Progenitor cell of endocrine pancreas (in vitro differentiated cells): ENCODE data around the gene ATP2A3. TPM values are rescaled to one million over a fixed set of nuclear protein-coding genes. Genes with fewer than 3 reads are reported as not detected.

Experiments
- DNase-seq: peaks from one replicate; pipeline ENCODE4 v3.0.0; 2021; ENCODE audit warnings: low spot score; ENCODE audit not compliant: unreplicated experiment
- H3K27ac Mint-ChIP-seq: 2 replicates; pipeline ENCODE4 v1.8.0; 2021; ENCODE audit warnings: mild to moderate bottlenecking, moderate library complexity, mixed read lengths
- H3K27me3 Mint-ChIP-seq: 2 replicates; pipeline ENCODE4 v1.8.0; 2021; ENCODE audit warnings: mixed read lengths
- H3K36me3 Mint-ChIP-seq: 2 replicates; pipeline ENCODE4 v1.8.0; 2022; ENCODE audit warnings: mixed read lengths; ENCODE audit not compliant: insufficient read depth
- H3K4me1 Mint-ChIP-seq: 2 replicates; pipeline ENCODE4 v1.8.0; 2021; ENCODE audit warnings: low read depth, mixed read lengths
- H3K4me3 Mint-ChIP-seq: 2 replicates; pipeline ENCODE4 v1.8.0; 2021; ENCODE audit warnings: low read depth, mild to moderate bottlenecking, moderate library complexity, mixed read lengths
- H3K9me3 Mint-ChIP-seq: 2 replicates; pipeline ENCODE4 v1.8.0; 2021; ENCODE audit warnings: low read depth, mixed read lengths
- total RNA-seq: library from RNA; stranded (reverse); gene quantifications from 2 replicates; pipeline ENCODE4 v1.2.1, GENCODE V29; 2021
- TF ChIP-seq, protein P1 (sequence below): fragments of 200-600 bp; sonication (generic); IDR thresholded peaks from one replicate; pipeline ENCODE4 v1.5.0; 2021; ENCODE audit warnings: antibody characterized with exemption, mild to moderate bottlenecking; ENCODE audit not compliant: unreplicated experiment

Gene ATP2A3
- total RNA-seq, 1 donor from 2014 or later, result 59.2 TPM

DNA sequence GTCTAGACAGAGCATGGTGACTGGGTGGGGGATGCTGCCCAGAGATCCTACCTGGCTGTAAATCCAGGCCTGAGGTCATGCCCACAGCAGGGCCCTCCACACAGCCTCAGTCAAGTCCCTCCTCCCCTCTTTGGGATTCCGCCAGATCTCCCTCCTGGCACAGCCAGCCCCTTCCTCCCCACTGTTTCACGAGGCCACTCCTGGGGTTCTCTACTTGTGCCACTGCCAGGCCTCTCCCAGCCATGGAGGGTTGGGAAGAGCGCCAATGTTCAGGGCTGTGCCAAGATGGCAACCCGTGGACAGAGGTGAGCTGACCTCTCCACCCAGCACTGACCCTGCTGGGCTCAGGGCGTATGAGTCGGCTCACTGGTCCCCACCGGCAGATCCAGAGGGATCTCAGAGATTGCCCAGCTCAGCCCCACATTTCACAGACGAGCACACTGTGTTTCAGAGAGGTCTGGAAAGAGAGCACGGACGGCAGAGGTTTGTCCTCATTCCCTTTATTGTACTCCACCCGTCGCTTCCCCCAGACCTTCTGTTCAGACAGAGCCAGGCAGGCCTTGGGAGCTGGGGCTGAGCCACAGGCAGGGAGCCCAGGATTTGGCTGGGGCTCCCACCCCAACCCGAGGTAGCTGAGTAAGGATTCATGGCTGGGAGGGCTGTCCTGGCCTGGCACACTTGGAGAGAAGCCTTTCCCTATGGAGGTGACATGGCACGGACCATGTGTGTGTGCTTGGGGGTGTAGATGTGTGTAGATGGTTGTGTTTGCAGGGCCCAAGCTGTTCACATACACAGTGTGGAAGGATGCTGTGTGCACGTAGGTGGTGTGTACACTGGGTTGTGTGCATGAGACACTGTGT, 67.9 kb downstream of the ATP2A3 start:
- Mint-ChIP-seq H3K27me3 (peaks cover 22% of the 10 kb centered on the region), H3K27ac (peak overlapping the region; percentile 10), H3K4me1 (peaks cover 6% of the 10 kb centered on the region), H3K4me3 (no peak overlapping the region), H3K36me3 (no peaks in the 10 kb centered on the region), H3K9me3 (no peaks in the 10 kb centered on the region)
- TF ChIP-seq, protein P1, sequence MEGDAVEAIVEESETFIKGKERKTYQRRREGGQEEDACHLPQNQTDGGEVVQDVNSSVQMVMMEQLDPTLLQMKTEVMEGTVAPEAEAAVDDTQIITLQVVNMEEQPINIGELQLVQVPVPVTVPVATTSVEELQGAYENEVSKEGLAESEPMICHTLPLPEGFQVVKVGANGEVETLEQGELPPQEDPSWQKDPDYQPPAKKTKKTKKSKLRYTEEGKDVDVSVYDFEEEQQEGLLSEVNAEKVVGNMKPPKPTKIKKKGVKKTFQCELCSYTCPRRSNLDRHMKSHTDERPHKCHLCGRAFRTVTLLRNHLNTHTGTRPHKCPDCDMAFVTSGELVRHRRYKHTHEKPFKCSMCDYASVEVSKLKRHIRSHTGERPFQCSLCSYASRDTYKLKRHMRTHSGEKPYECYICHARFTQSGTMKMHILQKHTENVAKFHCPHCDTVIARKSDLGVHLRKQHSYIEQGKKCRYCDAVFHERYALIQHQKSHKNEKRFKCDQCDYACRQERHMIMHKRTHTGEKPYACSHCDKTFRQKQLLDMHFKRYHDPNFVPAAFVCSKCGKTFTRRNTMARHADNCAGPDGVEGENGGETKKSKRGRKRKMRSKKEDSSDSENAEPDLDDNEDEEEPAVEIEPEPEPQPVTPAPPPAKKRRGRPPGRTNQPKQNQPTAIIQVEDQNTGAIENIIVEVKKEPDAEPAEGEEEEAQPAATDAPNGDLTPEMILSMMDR, result no peak
- DNase-seq, result no peak

DNA sequence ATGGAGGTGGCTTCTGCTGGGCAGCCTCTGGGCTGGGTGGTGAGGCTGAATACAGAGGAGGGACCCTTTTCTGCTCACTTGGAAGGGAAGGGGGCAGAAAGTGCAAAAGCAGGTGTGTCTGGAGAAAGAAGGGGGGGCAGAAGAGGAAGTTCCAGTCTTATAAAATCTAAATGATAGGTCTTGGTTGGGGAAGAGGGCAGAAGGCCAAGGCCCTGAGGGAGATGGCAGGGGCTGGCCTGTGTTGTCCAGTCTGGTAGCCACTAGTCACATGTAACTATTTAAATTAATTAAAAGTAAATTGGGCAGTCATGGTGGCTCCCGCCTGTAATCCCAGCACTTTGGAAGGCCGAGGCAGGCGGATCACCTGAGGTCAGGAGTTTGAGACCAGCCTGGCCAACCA, 68.9 kb downstream of the ATP2A3 start:
- TF ChIP-seq, protein P1, result no peak
- Mint-ChIP-seq H3K4me1 (peaks cover 6% of the 10 kb centered on the region), H3K27me3 (peaks cover 27% of the 10 kb centered on the region), H3K27ac (peak overlapping the region; percentile 80), H3K9me3 (no peaks in the 10 kb centered on the region), H3K4me3 (no peak overlapping the region), H3K36me3 (no peaks in the 10 kb centered on the region)
- DNase-seq, result no peak

DNA sequence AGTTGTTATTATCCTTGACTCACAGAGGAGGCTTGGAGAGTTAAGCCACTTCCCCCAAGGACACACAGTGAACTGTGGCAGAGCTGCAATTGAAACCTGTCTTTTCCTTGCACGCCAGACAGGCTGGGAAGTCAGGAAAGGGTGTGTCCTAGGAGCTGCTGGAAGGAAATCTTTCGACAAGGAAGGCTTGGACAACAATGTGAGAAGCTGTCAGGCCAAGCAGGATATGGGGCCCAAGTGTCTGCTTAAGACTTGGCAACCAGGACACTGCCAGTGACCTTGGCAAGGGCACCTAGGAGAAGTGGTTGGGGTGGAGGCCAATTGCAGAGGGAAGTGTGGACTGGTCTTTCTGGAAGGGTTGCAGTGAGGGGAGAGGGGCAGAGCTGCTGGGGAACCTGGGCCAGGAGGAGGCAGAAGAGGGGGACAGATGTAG, 69.3 kb downstream of the ATP2A3 start:
- TF ChIP-seq, protein P1, result no peak
- H3K36me3 Mint-ChIP-seq, result no peaks in the 10 kb centered on the region
- H3K4me3 Mint-ChIP-seq, result no peak overlapping the region
- H3K4me1 Mint-ChIP-seq, result peaks cover 6% of the 10 kb centered on the region
- no peaks in the 10 kb centered on the region for H3K9me3 Mint-ChIP-seq
- H3K27ac Mint-ChIP-seq, result peak overlapping the region; percentile 80
- peaks cover 30% of the 10 kb centered on the region for H3K27me3 Mint-ChIP-seq
- no peak for DNase-seq

DNA sequence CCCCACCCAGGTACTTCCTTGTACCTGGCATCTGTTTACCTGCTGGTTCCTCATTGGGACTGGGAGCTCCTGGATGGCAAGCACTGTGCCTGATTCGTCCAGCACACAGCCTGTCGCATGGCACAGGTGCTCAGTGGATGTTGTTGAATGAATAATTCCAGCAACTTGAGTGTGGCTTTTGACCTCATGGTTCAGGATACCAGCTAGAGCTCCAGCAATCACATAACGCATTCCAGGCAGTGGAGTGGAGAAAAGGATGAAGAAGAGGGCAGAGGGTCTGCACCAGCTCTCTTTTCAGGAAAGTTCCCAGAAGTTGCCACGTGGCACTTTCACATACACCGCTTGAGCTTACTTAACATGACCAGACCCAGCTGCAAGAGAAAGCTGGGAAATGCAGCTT, 70.0 kb downstream of the ATP2A3 start:
- no peaks in the 10 kb centered on the region for H3K36me3 Mint-ChIP-seq
- no peaks in the 10 kb centered on the region for H3K9me3 Mint-ChIP-seq
- no peak overlapping the region for H3K27ac Mint-ChIP-seq
- H3K4me1 Mint-ChIP-seq, result peaks cover 6% of the 10 kb centered on the region
- H3K27me3 Mint-ChIP-seq, result peaks cover 32% of the 10 kb centered on the region
- peak overlapping the region; percentile 77 for H3K4me3 Mint-ChIP-seq
- DNase-seq, result no peak
- TF ChIP-seq, protein P1, result no peak

DNA sequence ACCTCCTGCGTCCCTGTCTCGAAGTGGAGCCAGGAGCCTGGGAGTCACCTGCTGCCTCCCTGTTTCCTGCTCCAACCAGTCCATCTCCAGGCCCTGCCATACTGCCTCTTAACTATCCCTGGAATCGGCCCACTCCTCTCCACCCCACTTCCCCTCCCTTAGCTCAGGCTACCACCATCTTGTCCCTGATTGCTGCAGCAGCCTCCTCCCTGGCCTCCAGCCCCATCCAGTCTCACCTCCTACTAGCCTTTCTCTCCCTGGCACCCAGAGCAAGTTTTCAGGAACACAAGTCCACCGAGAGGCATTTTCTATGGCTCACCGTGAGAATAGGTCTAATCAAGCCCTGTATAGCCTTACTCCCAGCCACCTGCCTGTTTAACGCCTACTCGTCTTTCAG, 70.5 kb downstream of the ATP2A3 start:
- H3K4me3 Mint-ChIP-seq, result peak overlapping the region; percentile 77
- TF ChIP-seq, protein P1, result no peak
- H3K27me3 Mint-ChIP-seq, result peaks cover 33% of the 10 kb centered on the region
- no peak for DNase-seq
- H3K4me1 Mint-ChIP-seq, result peaks cover 6% of the 10 kb centered on the region
- no peaks in the 10 kb centered on the region for H3K9me3 Mint-ChIP-seq
- peak overlapping the region; percentile 91 for H3K27ac Mint-ChIP-seq
- no peaks in the 10 kb centered on the region for H3K36me3 Mint-ChIP-seq
